Measurements from ENCODE around the gene ABHD16B. TPM values are rescaled to one million over a fixed set of nuclear protein-coding genes. Genes with fewer than 3 reads are reported as not detected.

ABHD16B gene
- total RNA-seq, 2 donors from 2014 or later: not detected

GRCh38 chr20:63828545-63828944, 32.8 kb upstream of the ABHD16B start:
- peaks cover 0 to 60% of the 10 kb centered on the region in 2 donors for H3K4me1 ChIP-seq
- H3K9me3 ChIP-seq: no peaks in the 10 kb centered on the region
- DNase-seq (ENCODE audit: low spot score): no peak
- no peaks in the 10 kb centered on the region for H3K27me3 ChIP-seq
- TF ChIP-seq, protein P1, sequence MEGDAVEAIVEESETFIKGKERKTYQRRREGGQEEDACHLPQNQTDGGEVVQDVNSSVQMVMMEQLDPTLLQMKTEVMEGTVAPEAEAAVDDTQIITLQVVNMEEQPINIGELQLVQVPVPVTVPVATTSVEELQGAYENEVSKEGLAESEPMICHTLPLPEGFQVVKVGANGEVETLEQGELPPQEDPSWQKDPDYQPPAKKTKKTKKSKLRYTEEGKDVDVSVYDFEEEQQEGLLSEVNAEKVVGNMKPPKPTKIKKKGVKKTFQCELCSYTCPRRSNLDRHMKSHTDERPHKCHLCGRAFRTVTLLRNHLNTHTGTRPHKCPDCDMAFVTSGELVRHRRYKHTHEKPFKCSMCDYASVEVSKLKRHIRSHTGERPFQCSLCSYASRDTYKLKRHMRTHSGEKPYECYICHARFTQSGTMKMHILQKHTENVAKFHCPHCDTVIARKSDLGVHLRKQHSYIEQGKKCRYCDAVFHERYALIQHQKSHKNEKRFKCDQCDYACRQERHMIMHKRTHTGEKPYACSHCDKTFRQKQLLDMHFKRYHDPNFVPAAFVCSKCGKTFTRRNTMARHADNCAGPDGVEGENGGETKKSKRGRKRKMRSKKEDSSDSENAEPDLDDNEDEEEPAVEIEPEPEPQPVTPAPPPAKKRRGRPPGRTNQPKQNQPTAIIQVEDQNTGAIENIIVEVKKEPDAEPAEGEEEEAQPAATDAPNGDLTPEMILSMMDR (IDR thresholded peaks at IDR 0.05): no peak
- peak overlapping the region in 1 of 2 donors; percentile 81 for H3K4me3 ChIP-seq
- H3K36me3 ChIP-seq: no peaks in the 10 kb centered on the region
- peak overlapping the region; percentile 21 to 72 for H3K27ac ChIP-seq

DNA sequence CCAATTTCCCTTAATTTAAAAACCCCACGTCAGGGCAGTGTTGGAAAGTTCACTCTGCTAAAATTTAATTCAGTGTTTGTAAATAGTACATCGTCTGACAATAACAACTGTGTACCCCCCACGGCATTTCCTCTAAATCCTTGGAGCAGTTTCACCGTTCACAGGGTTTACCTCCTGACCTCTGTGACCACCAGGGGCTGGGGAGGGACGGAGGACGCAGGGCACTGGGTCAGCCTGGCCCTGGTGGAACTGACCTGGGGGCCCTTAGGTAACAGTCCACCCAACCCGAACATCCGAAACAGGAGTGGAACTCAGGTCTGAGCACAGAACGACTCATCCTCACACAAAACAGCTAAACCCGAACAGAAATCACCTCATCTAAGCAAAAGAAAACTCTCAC, 32.3 kb upstream of the ABHD16B start:
- no peaks in the 10 kb centered on the region for H3K9me3 ChIP-seq
- peak overlapping the region in 1 of 2 donors; percentile 81 for H3K4me3 ChIP-seq
- peak overlapping the region; percentile 21 to 72 for H3K27ac ChIP-seq
- H3K36me3 ChIP-seq: no peaks in the 10 kb centered on the region
- TF ChIP-seq, protein P1 (IDR thresholded peaks at IDR 0.05): no peak
- no peak for DNase-seq (ENCODE audit: low spot score)
- H3K27me3 ChIP-seq: no peaks in the 10 kb centered on the region
- H3K4me1 ChIP-seq: peaks cover 0 to 61% of the 10 kb centered on the region in 2 donors

DNA sequence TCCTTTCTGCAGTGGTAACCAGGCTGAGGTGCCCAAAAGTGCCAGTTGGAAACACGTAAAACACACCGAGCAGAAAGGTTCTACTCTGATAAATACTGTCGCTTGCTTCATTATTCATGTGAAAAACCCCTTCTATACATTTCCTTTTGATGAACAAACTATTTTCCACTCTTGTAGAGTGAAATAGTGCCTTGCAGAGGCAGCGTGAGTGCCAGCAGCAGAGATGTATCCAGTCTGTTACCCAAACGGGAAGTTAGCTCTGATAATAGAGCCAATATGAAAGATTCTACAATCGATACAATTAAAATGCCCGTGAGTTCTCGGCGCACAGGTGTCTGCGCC, 31.7 kb upstream of the ABHD16B start:
- peak overlapping the region; percentile 72 to 74 for H3K27ac ChIP-seq
- TF ChIP-seq, protein P1 (IDR thresholded peaks at IDR 0.05): no peak
- H3K4me1 ChIP-seq: peaks cover 0 to 65% of the 10 kb centered on the region in 2 donors
- DNase-seq (ENCODE audit: low spot score): no peak
- no peaks in the 10 kb centered on the region for H3K36me3 ChIP-seq
- peak overlapping the region; percentile 81 to 82 for H3K4me3 ChIP-seq
- no peaks in the 10 kb centered on the region for H3K27me3 ChIP-seq
- H3K9me3 ChIP-seq: no peaks in the 10 kb centered on the region

- Histone ChIP-seq H3K4me1 (peaks cover 0 to 72% of the 10 kb centered on the region in 2 donors), H3K27me3 (no peaks in the 10 kb centered on the region), H3K9me3 (no peaks in the 10 kb centered on the region), H3K36me3 (no peaks in the 10 kb centered on the region), H3K4me3 (peak overlapping the region; percentile 81 to 82), H3K27ac (peak overlapping the region; percentile 72 to 74)
- no peak for DNase-seq (ENCODE audit: low spot score)
- TF ChIP-seq, protein P1 (IDR thresholded peaks at IDR 0.05): no peak
Observed at GRCh38 chr20:63829945-63830835, 31.1 kb upstream of the ABHD16B start.

DNA sequence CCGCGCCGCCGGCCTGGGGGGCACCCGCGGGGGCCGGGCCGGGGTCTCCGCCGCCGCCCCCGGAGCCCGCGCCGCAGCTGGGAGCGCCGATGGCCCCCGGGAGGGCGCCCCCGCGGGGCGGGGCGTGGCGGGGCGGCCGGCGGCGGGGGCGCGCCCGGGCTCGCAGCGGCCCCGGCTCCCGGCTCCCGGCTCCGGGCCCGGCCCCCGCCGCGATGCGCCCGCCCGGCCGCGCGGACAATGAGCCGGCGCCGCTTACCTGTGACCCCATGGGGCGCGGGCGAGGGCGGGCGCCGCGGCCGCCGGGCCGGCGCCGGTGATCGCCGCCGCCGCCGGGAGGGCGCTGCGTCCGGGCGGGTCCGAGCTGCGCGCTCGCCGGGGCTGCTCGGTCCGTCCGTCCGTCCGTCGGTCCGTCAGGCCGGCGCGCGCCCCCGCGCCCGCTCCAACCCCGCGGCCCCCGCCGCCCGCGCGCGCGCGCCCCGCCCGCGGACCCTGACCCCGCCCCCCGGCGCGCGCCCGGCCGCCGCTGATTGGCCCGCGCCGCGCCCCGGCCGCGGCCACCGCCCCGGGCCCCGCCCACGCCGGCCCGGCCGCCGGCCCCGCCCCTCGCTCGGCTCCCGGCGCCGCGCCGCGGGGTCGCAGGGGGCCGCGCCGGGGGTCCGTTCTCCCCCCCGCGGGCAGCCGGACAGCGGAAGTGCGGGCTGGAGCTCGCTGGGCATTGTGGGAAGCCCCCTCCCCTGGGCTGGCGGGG, 30.3 kb upstream of the ABHD16B start, which contains the start of gene ZBTB46:
Gene ZBTB46 (minus strand): TSS at position 424 of the 748 bp plus-strand sequence. CDS start 40,507 bp downstream, outside the sequence.
- no peaks in the 10 kb centered on the region for H3K27me3 ChIP-seq
- peaks cover 0 to 69% of the 10 kb centered on the region in 2 donors for H3K4me1 ChIP-seq
- DNase-seq (ENCODE audit: low spot score): no peak

More for the DNA sequence above, 30.3 kb upstream of the ABHD16B start, which contains the start of gene ZBTB46:
- TF ChIP-seq, protein P1 (IDR thresholded peaks at IDR 0.05): no peak
- Histone ChIP-seq H3K27ac (peak within 1 kb of the TSS; percentile 72 to 78), H3K9me3 (no peaks in the 10 kb centered on the region), H3K4me3 (peak within 1 kb of the TSS; percentile 81 to 82), H3K36me3 (no peaks in the 10 kb centered on the region)
